WTC11 (cell line): Measurements from ENCODE around the gene NOBOX. TPM values are rescaled to one million over a fixed set of nuclear protein-coding genes. Genes with fewer than 3 reads are reported as not detected.

Source experiments
- ATAC-seq: fragments of 200-7000 bp; cut with Tn5 transposase; 2 replicates; pipeline ENCODE4 v1.10.0; 2021; ENCODE audit warnings: mild to moderate bottlenecking, moderate library complexity
- CTCF ChIA-PET: fragments of 300-600 bp; sonication (Branson Sonifier 250); formaldehyde crosslinking; loops from one replicate; lab custom pipeline; 2021; ENCODE audit warnings: antibody characterized with exemption; lab: Charles Lee
- POLR2A ChIA-PET: fragments of 350-600 bp; sonication (Branson Sonifier 250); formaldehyde crosslinking; loops from one replicate; lab custom pipeline; 2021; ENCODE audit warnings: antibody characterized with exemption; lab: Charles Lee
- DNase-seq: peaks from one replicate; pipeline ENCODE4 v3.0.0; 2021; ENCODE audit warnings: low spot score
- H3K27ac Mint-ChIP-seq: 2 replicates; pipeline ENCODE4 v1.8.0; 2021; ENCODE audit warnings: mixed read lengths
- H3K27me3 Mint-ChIP-seq: 2 replicates; pipeline ENCODE4 v1.8.0; 2021; ENCODE audit warnings: low read depth, mild to moderate bottlenecking, moderate library complexity, mixed read lengths
- H3K36me3 Mint-ChIP-seq: 2 replicates; pipeline ENCODE4 v1.8.0; 2021; ENCODE audit warnings: mixed read lengths
- H3K4me1 Mint-ChIP-seq: 2 replicates; pipeline ENCODE4 v1.8.0; 2022; ENCODE audit warnings: mixed read lengths
- H3K4me3 Mint-ChIP-seq: 2 replicates; pipeline ENCODE4 v1.8.0; 2021; ENCODE audit warnings: mild to moderate bottlenecking, moderate library complexity, mixed read lengths
- H3K9me3 Mint-ChIP-seq: 2 replicates; pipeline ENCODE4 v1.8.0; 2021; ENCODE audit warnings: mixed read lengths
- CTCF ChIP-seq: fragments of 200-600 bp; IDR thresholded peaks from 2 replicates; pipeline ENCODE4 v1.8.0; 2022; ENCODE audit warnings: antibody characterized with exemption
- E2F4 ChIP-seq: sonication (generic); formaldehyde crosslinking; IDR thresholded peaks from 2 replicates; pipeline ENCODE4 v1.8.1; 2022; ENCODE audit warnings: low read depth, mild to moderate bottlenecking, moderate library complexity, missing genetic modification reagents, borderline replicate concordance
- ELF4 ChIP-seq: sonication (generic); formaldehyde crosslinking; IDR thresholded peaks from 2 replicates; pipeline ENCODE4 v1.8.1; 2022; ENCODE audit warnings: low read depth, mild to moderate bottlenecking, moderate library complexity, missing genetic modification reagents
- FOXK1 ChIP-seq: sonication (generic); formaldehyde crosslinking; IDR thresholded peaks from 2 replicates; pipeline ENCODE4 v1.8.0; 2022; ENCODE audit warnings: mild to moderate bottlenecking, moderate library complexity, missing genetic modification reagents
- FOXP1 ChIP-seq: sonication (generic); formaldehyde crosslinking; IDR thresholded peaks from 2 replicates; pipeline ENCODE4 v1.8.0; 2022; ENCODE audit warnings: missing genetic modification reagents, mild to moderate bottlenecking, moderate library complexity, borderline replicate concordance
- GTF2I ChIP-seq: fragments of 250-450 bp; sonication (Bioruptor Pico); conservative IDR thresholded peaks from 2 replicates; pipeline ENCODE4 v1.4.0; 2021; ENCODE audit warnings: mild to moderate bottlenecking
- HMGA2 ChIP-seq: fragments of 250-450 bp; sonication (Bioruptor Pico); IDR thresholded peaks from 2 replicates; pipeline ENCODE4 v1.4.0; 2021; ENCODE audit warnings: mild to moderate bottlenecking, moderate library complexity
- NFATC4 ChIP-seq: fragments of 250-450 bp; sonication (Bioruptor Pico); IDR thresholded peaks from 2 replicates; pipeline ENCODE4 v1.9.0; 2021; ENCODE audit warnings: mild to moderate bottlenecking
- NFYB ChIP-seq: sonication (generic); formaldehyde crosslinking; conservative IDR thresholded peaks from 2 replicates; pipeline ENCODE4 v1.8.0; 2022; ENCODE audit warnings: low read depth, missing genetic modification reagents
- OVOL2 ChIP-seq: fragments of 250-450 bp; sonication (Bioruptor Pico); IDR thresholded peaks from 2 replicates; pipeline ENCODE4 v1.9.0; 2021; ENCODE audit warnings: mild to moderate bottlenecking, borderline replicate concordance
- PREB ChIP-seq: sonication (generic); formaldehyde crosslinking; IDR thresholded peaks from 2 replicates; pipeline ENCODE4 v1.8.1; 2022; ENCODE audit warnings: mild to moderate bottlenecking, missing genetic modification reagents, moderate library complexity, borderline replicate concordance
- PRRX2 ChIP-seq: fragments of 250-450 bp; sonication (Bioruptor Pico); IDR thresholded peaks from 2 replicates; pipeline ENCODE4 v1.8.0; 2021; ENCODE audit warnings: mild to moderate bottlenecking
- SMAD3 ChIP-seq: sonication (generic); formaldehyde crosslinking; IDR thresholded peaks from 2 replicates; pipeline ENCODE4 v1.8.0; 2022; ENCODE audit warnings: missing genetic modification reagents, mild to moderate bottlenecking, borderline replicate concordance
- SP1 ChIP-seq: sonication (generic); formaldehyde crosslinking; conservative IDR thresholded peaks from 2 replicates; pipeline ENCODE4 v1.8.1; 2022; ENCODE audit warnings: missing genetic modification reagents
- TP53 ChIP-seq: sonication (generic); formaldehyde crosslinking; IDR thresholded peaks from 2 replicates; pipeline ENCODE4 v1.8.1; 2023; ENCODE audit warnings: mild to moderate bottlenecking, missing genetic modification reagents
- USF2 ChIP-seq: sonication (generic); formaldehyde crosslinking; IDR thresholded peaks from 2 replicates; pipeline ENCODE4 v1.8.1; 2023; ENCODE audit warnings: mild to moderate bottlenecking, missing genetic modification reagents, moderate library complexity
- ZNF317 ChIP-seq: sonication (generic); formaldehyde crosslinking; IDR thresholded peaks from 2 replicates; pipeline ENCODE4 v1.8.1; 2023; ENCODE audit warnings: low read depth, mild to moderate bottlenecking, moderate library complexity, missing genetic modification reagents, borderline replicate concordance
- ZNF512 ChIP-seq: sonication (generic); formaldehyde crosslinking; IDR thresholded peaks from 2 replicates; pipeline ENCODE4 v1.8.1; 2022; ENCODE audit warnings: missing genetic modification reagents, borderline replicate concordance
- total RNA-seq: library from RNA; stranded (reverse); gene quantifications from 3 replicates; pipeline ENCODE4 v1.2.3, GENCODE V29; 2021

NOBOX gene
- total RNA-seq, 1 experiment from 2014 or later = not detected

GRCh38 chr7:144397086-144397485 is 6.4 kb downstream of the NOBOX start (continued):
- no peak for TF ChIP-seq TP53 (CRISPR knock-in tag)
- no peak for TF ChIP-seq PREB
- TF ChIP-seq ELF4 = no peak

- ChIA-PET POLR2A (no interaction called here), CTCF (interaction anchor here (0.7 to 1.9 kb wide), 6 partner anchors 13 to 328 kb away, joined by 3 to 13 read pairs (median 4); no protein-coding TSS in a partner anchor)
- peak overlapping the region; percentile 55; the same call in 1 of the 2 replicates for H3K27ac Mint-ChIP-seq
- ATAC-seq = peak; percentile 60
- H3K27me3 Mint-ChIP-seq = no peaks in the 10 kb centered on the region
- no peak overlapping the region for H3K4me3 Mint-ChIP-seq
- no peaks in the 10 kb centered on the region for H3K9me3 Mint-ChIP-seq
- TF ChIP-seq CTCF (peak; percentile 36; the same call in 1 of the 2 replicates), SP1 (no peak), NFYB (CRISPR knock-in tag) (no peak), GTF2I (CRISPR knock-in tag) (no peak), OVOL2 (CRISPR knock-in tag) (no peak), FOXK1 (0 out of 2 replicates have a peak, but pooled peaks have one; percentile 25), SMAD3 (no peak)
- no peaks in the 10 kb centered on the region for H3K36me3 Mint-ChIP-seq
- peaks cover 34% of the 10 kb centered on the region for H3K4me1 Mint-ChIP-seq
- no peak for DNase-seq
Observed at GRCh38 chr7:144391823-144392255, 11.7 kb downstream of the NOBOX start.

- Mint-ChIP-seq H3K4me1 (peaks cover 34% of the 10 kb centered on the region), H3K27ac (no peak overlapping the region), H3K4me3 (no peak overlapping the region), H3K36me3 (no peaks in the 10 kb centered on the region), H3K9me3 (no peaks in the 10 kb centered on the region), H3K27me3 (no peaks in the 10 kb centered on the region)
- DNase-seq = no peak
- ATAC-seq = no peak
- ChIA-PET CTCF (interaction anchor here (1.8 kb wide), 1 partner anchor 14 kb away, joined by 5 read pairs; no protein-coding TSS in a partner anchor), POLR2A (no interaction called here)
- TF ChIP-seq PRRX2 (no peak), NFATC4 (CRISPR knock-in tag) (no peak), FOXP1 (no peak), E2F4 (CRISPR knock-in tag) (no peak), HMGA2 (CRISPR knock-in tag) (no peak), ZNF317 (no peak)
Observed at GRCh38 chr7:144391014-144391413, 12.5 kb downstream of the NOBOX start.

GRCh38 chr7:144390481-144390880 is 13.0 kb downstream of the NOBOX start:
- Mint-ChIP-seq H3K27ac (peak overlapping the region; percentile 7; the same call in 1 of the 2 replicates), H3K9me3 (0 out of 2 replicates have a peak, but pooled peaks cover under 1% of the 10 kb centered on the region), H3K36me3 (no peaks in the 10 kb centered on the region), H3K4me1 (peaks cover 30% of the 10 kb centered on the region), H3K4me3 (no peak overlapping the region), H3K27me3 (no peaks in the 10 kb centered on the region)
- peak; percentile 46; the same call in 1 of the 2 replicates for TF ChIP-seq USF2 (CRISPR knock-in tag)
- no peak for TF ChIP-seq ZNF512
- ChIA-PET POLR2A (interaction anchor here (0.9 kb wide), 1 partner anchor 134 kb away, joined by 3 read pairs; no protein-coding TSS in a partner anchor), CTCF (interaction anchor here (1.8 kb wide), 1 partner anchor 14 kb away, joined by 5 read pairs; no protein-coding TSS in a partner anchor)
- DNase-seq (no peak), ATAC-seq (no peak)
